Omental fat pad (tissue), 4 donors: Measurements from ENCODE around the gene CDC42BPG. TPM values are rescaled to one million over a fixed set of nuclear protein-coding genes. Genes with fewer than 3 reads are reported as not detected.

ENCODE experiments used
- ATAC-seq: fragments of 150-250 bp; one replicate; pipeline ENCODE4 v1.9.1; 2016; ENCODE audit warnings: mild to moderate bottlenecking, moderate library complexity; ENCODE audit not compliant: low FRiP score
- DNase-seq: peaks from one replicate; pipeline ENCODE4 v3.0.0-alpha.2; 2019; ENCODE audit warnings: low spot score
- total RNA-seq, 4 donors: library from RNA; depleted of rRNA; stranded (reverse); fragments of >200 nt; gene quantifications; one replicate each; pipeline ENCODE4 v1.1.0, GENCODE V29; 2016
- TF ChIP-seq, protein P1 (sequence below), 3 donors: fragments of 450-650 bp; IDR thresholded peaks; one replicate each; pipeline ENCODE4 v1.5.1; 2016 to 2017; ENCODE audit warnings: antibody characterized with exemption in 3 of 3, mild to moderate bottlenecking in 3 of 3, moderate library complexity in 2 of 3

CDC42BPG gene
- total RNA-seq, 4 donors from 2014 or later: 0.19 to 0.48 (median 0.42) TPM

DNA sequence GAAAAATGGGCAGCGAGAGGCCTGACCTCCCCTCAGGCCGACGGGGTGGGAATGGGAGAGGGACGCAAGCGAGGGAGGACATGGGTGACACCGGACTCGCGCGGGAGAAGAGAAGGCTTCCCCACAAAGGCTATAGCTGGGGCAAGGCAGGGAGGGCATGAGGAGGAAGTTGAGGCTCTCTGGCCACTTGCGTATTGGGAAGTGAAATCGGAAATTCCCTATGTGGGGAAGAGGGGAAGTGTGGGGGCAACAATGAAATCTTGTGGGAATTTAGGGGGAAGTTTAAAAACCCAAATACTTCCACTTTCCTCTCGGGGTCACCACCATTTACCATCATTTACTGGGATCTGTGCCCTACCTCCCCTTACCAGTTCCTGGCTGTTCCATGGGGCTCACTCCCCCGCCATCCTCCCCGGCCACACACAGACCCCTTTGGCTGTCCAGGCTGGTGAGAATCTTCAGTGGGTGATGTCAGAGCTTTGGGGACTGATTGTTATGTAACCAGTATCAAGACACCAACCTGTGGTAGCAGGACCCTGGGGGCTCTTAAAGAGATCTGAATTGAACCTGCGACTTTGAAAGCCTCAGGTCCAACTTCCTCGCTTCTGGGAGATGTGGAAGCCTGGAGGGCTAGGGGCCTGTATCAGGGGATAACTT lies 34.9 kb upstream of the CDC42BPG start:
- DNase-seq (no peak), ATAC-seq (no peak)
- TF ChIP-seq, protein P1, sequence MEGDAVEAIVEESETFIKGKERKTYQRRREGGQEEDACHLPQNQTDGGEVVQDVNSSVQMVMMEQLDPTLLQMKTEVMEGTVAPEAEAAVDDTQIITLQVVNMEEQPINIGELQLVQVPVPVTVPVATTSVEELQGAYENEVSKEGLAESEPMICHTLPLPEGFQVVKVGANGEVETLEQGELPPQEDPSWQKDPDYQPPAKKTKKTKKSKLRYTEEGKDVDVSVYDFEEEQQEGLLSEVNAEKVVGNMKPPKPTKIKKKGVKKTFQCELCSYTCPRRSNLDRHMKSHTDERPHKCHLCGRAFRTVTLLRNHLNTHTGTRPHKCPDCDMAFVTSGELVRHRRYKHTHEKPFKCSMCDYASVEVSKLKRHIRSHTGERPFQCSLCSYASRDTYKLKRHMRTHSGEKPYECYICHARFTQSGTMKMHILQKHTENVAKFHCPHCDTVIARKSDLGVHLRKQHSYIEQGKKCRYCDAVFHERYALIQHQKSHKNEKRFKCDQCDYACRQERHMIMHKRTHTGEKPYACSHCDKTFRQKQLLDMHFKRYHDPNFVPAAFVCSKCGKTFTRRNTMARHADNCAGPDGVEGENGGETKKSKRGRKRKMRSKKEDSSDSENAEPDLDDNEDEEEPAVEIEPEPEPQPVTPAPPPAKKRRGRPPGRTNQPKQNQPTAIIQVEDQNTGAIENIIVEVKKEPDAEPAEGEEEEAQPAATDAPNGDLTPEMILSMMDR (IDR thresholded peaks at IDR 0.05): no peak

DNA sequence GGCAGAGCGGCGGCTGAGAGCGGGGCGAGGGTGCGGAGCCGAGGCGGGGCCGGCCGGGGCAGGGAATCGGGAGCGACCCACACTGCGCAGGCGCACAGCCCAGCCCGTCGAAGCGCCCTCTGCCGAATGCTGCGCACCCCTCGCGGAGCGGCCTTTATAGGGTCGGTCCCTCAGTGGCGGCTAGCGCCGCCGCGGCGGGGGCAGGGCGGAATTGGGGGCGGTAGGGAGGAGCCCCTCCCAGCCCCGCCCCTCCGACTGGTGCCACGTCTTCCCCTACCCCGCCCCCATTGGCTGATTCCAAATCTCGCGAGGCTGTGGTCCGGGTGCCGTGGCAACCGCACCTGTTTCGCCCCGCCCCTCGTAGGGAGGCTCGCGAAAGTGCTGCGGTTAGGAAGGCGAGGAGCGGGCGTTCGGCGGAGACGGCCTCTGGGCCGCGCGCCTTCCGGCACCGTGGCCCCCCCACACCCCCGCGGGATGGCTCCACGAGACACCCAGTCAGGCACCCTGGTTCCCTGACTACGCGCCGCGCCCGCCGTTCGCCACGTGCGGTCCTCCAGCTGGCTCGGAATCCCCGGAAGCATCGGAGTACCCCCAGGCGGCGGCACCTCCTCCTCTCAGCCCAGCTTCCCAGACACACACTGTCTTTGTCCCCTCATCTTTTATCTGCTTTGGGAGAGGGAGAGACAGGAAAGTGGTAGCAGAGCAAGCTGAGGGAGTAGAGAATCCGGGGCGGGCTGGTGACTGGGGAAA lies 34.2 kb upstream of the CDC42BPG start, which contains the start of gene EHD1:
TSS of gene EHD1 (minus strand) at position 128 of the 750 bp plus-strand sequence. CDS start 157 bp downstream, outside the sequence.
- peak; percentile 91 for ATAC-seq
- peak; percentile 98 for DNase-seq
- TF ChIP-seq, protein P1 (IDR thresholded peaks at IDR 0.05): no peak

DNA sequence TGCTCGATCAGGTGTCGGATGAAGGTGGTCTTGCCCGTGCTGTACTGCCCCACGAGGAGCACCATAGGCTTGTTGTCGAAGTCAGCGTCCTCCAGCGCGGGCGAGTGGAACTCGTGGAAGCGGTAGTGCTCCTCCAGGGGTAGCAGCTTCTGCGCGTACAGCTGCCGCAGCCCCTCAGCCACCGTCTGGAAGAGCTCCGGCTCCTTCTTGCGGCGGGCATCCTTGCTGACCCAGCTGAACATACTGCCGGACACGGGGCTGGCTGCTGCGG lies 33.7 kb upstream of the CDC42BPG start:
- TF ChIP-seq, protein P1 (IDR thresholded peaks at IDR 0.05): no peak
- no peak for DNase-seq
- ATAC-seq: no peak

DNA sequence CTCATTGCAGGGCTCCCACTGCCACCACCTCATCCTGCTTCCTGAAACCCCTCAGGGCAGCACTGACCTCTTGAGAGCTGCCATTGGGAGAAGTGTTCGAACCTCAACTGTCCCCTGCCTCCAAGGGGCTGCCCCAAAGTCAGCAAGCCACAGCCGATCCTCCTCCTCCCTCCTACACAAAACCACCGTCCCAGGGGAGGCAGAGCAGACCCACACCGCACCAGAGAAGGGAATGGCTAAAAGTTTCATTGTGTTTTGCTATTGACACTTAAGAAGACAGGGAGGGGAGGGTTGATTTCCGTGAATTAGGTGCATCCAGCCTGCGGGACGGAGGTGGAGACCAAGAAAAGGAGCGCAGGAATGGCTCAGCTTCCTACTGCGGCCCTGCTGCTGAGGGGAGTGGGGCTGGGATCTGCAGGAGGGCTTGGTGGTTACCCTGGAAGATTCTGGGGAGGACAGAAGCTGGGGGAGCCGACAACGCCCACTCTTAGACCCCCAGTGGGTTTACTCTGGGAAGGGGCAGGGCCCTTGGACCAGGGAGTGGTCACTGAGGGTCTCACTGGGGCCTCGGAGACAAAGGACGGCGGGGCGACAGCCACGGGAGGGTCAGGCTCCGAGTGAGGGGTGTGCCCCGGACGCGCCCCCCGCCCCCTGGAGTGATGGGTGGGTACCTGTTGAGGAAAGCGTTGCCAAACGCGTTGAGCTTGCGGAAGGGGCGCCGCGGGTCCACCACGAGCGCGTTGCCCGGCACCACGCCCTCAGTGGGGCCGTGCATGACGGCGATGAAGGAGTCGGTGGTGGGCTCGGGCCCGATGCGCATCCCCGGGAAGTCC lies 33.2 kb upstream of the CDC42BPG start:
- TF ChIP-seq, protein P1 (IDR thresholded peaks at IDR 0.05): no peak
- ATAC-seq (peak; percentile 3), DNase-seq (no peak)

DNA sequence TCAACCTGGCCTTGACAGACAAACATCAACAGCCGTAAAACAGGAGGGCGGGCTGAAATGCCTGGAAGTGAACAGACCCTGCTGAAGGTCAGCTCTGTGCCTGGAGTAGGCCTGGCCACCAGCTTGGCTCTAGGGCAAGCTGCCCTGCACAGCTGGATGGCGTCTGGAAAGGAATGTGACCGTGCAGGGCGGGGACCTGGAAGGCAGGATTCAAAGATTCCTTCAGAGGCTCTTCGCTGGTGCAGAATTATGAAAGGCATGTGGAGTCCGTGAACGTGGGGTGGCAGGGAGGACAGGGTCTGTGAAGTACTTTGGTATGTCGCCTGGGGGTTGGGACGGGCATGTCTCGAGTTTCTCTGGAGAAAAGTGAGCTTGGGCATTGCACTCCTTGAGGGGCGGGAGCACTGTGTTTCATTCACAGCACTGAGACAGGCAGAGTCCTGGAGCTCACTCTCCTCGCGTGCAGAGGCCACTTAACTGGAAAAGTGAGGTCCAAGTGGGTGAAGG lies 32.4 kb upstream of the CDC42BPG start:
- DNase-seq: no peak
- TF ChIP-seq, protein P1 (IDR thresholded peaks at IDR 0.05): no peak

DNA sequence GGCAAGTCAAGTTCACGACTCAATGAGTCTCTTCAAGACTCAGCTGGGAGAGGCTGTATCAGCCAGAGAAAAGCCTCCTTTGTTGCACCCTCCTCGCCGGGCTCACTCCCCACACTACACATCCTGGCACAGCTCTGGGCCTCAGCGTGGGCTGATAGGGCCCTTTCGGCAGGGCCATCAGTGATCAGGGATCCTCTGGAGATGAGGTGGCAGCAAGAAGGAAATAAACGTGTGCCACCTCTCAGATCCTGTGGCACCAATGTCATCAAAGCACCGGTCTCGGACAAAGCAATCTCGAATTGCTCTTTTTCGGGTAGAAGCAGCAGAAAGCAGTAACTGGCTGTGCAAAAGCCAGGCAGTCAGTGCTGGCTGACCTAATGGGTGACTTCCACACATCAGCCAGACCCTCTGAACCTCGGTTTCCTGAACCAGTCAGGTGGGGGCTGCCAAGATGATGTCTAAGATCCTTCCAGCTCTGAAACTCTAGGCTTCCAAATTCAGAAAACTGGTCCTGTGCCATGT lies 31.8 kb upstream of the CDC42BPG start:
- TF ChIP-seq, protein P1 (IDR thresholded peaks at IDR 0.05): no peak
- ATAC-seq (no peak), DNase-seq (no peak)

More for the DNA sequence above, 32.4 kb upstream of the CDC42BPG start:
- ATAC-seq: no peak
